Neural cell (in vitro differentiated cells): ENCODE data around the gene OR5AN1.
"Not testable (repeated sequence)": the region's sequence is repeated elsewhere in the genome, so short reads cannot be mapped to it uniquely, and the experiment has no call there.

Experiments
- CTCF ChIP-seq: fragments of 450-650 bp; IDR thresholded peaks from 2 replicates; pipeline ENCODE4 v1.5.1; 2014; ENCODE audit warnings: antibody characterized with exemption, mild to moderate bottlenecking, moderate library complexity; ENCODE audit not compliant: poor library complexity, severe bottlenecking
- RAD21 ChIP-seq: fragments of 450-650 bp; conservative IDR thresholded peaks from 2 replicates; pipeline ENCODE4 v1.6.1; 2014; ENCODE audit warnings: antibody characterized with exemption, mild to moderate bottlenecking, moderate library complexity
- REST ChIP-seq: IDR thresholded peaks from 2 replicates; pipeline ENCODE4 v1.6.1; 2012; ENCODE audit warnings: borderline replicate concordance

- not testable (repeated sequence) for TF ChIP-seq CTCF, REST, RAD21
Observed at GRCh38 chr11:59349657-59350056, 9.0 kb upstream of the OR5AN1 start.
